DMS53 treated with DMSO at 0.1 percent for 48 hours (cell line): Measurements from ENCODE around the gene RAMAC.
"Not testable (repeated sequence)": the region's sequence is repeated elsewhere in the genome, so short reads cannot be mapped to it uniquely, and the experiment has no call there.

Experiments
- DNase-seq: peaks from one replicate; lab custom pipeline; 2025; ENCODE audit not compliant: unreplicated experiment; lab: John Stamatoyannopoulos, UW

The RAMAC gene

DNA sequence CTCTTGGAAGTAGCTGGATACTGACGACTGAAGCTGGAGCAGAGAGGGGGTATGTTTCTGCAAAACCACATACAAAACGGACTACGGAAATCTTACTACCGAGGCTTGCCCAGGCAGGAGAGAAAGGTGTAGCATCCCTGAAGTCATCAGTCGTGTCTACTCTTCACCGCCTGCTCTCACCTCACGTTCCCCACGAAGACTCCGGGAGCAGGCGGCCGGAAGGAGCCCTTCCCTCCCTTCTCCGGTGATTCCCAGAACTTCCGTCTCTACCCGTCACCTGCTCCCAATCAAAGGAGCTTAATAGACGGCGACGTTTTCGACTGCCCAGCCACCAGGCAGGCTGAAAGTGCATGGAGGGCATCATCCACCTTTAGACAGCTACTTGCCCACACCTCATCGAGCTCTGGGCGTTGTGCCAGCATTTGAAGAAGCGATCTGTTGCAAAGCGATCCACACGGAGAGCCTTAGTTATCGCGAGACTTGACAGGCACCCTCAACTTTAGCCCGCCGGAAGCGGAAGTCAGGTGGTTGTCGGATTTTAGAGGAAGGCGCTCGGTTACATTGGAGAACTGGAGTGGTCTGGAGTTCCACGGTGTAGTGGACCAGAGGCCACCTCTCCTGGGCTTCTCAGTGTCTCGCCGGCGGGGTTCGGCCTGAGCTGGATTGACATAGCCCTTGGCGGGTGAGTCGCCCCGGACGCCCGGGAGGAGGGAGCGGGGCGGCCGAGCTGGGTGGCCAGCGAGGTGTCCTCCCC lies at the start of gene RAMAC:
RAMAC (plus strand) TSS at position 523 of the 754 bp plus-strand sequence. CDS start 2,809 bp downstream, outside the sequence.
- peak; percentile 87 for DNase-seq

DNA sequence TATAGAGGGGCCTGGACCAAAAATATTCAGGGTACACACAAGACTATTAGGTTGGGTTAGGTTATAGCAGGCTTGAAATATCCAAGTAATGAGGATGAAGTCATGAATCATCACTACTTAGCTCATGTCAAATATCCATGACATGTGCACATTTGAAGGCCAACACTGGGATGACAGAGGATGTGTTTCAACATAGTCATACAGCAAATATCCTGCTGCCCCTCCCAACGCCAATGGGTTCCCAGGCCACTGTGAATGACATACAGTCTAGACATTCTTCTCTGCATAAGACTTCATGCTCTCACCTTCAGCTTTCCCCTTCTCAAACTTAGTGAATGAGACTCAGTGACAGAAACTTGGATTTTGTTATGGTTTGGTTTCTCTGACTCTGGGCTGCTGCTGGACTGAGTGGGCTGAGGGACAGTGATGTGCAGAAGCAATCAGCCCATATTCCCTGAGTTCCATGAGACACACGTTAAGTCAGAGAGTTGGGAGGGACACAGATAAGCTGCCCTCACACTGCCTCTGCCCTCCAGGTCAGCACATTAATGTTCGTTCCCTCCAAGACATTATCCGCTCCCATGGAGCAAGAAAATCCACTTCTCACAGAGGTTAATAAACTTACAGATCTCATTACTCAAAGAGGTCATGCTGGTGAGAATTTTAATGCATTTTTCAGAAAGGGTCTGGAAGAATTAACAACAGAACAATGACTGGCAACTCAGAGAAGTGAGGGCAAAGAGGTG lies 48.9 kb upstream of the RAMAC start:
- no peak for DNase-seq

DNA sequence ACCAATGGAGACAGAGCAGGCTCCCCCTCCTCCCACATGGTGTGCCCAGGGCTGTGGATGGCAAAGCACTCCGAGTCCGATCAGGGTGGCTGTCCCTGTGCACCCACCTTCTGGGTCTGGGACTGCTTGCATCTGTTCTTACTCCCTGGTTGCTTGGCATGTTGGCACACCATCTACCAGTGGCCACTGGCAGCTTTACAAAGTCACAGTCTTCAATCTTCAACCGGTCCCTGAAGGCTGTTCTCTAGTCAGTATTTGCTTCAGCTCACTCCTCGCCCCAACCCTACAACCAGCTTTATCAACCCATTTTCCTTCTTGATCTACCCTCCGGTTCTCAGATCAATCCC lies 48.3 kb upstream of the RAMAC start:
- no peak for DNase-seq

DNA sequence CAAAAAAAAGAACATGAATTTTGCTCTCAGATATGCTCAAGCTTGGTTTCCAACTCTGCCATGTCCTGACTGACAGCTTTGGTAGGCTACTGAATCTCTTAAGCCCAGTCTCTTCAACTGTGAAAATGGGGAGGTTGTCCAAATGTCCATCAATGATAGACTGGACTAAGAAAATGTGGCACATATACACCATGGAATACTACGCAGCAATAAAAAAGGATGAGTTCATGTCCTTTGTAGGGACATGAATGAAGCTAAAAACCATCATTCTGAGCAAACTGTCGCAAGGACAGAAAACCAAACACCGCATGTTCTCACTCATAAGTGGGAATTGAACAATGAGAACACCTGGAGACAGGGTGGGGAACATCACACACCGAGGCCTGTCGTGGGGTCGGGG lies 46.3 kb upstream of the RAMAC start:
- DNase-seq: not testable (repeated sequence)

DNA sequence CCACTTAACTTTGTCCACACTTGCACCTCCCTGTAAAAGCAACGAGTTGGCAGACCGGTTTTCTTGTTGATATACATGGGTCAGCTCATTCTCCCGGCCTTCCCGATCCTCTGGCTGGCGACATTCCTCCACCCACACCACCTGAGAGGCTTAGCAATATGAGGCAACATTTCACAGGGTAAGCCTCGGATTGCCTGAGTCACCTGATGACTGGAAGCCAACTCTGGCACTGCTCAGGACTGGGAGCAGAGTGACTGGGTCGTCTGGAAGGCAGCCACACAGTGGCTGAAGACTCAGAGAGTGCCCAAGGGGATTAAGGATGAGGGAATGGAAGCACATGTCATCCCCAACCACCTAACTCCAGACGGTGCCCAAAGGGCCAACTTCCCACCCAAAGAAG lies 43.3 kb upstream of the RAMAC start:
- no peak for DNase-seq

DNA sequence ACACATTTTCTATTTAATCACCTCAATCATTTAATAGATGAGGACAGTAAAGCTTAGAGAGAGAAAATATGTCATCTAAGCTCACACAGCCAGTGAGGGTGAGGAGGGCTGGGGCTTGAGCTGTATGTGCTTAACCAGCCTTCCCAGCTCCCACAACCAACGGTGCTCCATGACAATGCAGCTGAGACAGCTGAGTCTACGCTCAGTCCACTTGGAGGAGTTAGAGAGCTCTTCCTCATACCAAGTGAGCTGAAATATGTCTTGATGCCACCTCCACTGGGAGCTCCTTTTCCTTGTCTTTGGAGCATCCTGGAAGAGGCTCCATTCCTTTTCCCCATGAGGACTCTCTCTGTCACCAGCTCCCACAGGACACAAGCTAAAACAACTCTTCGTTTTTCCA lies 42.8 kb upstream of the RAMAC start:
- no peak for DNase-seq

DNA sequence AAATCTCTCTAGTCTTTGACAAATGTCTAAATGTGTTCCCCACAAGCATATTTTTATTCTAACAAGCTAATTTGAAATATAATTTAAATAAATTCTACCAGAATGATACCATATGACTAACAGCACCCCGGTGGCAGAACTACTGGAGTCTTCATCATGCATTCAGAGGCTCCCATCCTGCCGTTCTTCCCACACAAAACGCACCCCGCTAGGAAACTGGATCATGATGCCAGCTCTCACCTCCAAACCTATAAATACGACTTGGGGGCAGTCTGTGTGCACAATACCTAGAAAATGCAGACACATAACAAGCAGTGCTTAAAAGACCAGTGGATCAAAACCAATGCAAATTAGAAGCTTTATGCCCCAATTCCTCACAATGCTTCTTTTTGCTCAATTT lies 42.0 kb upstream of the RAMAC start:
- DNase-seq: no peak

DNA sequence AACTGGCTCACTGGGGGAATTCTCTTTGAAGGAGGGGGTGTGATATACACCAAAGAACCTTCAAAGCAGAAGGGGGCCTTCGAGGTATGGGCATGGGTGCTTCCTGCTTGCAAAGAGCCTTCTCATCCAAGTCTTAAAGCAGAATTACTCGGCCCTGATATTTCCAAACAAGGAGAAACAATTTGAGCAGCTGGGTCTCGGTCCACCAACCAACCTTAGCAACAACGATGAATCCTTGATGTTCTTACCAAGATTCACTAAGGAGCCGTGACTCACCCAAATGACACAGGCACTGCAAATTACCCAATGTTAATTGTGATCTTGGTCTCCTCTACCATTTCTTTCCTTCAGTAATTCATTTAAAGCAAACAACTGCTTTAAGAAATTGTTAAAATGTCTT lies 41.2 kb upstream of the RAMAC start:
- DNase-seq: no peak

DNA sequence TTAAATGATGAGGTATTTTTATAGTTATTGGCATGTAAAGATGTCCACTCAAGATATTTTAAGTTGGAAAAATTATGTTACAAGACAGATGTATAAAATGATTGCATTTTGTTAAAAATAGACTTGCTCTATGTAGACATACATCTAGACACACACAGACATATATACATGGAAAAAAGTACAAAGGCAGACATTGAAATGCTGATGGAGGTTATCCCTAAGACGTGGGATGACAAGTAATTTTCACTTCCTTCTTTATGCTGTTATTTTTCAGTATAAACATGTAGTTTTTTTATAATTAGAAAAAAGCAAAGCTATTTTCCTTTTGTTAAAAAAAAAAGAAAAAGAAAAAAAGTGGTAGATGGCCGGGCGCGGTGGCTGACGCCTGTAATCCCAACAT lies 40.7 kb upstream of the RAMAC start:
- no peak for DNase-seq

DNA sequence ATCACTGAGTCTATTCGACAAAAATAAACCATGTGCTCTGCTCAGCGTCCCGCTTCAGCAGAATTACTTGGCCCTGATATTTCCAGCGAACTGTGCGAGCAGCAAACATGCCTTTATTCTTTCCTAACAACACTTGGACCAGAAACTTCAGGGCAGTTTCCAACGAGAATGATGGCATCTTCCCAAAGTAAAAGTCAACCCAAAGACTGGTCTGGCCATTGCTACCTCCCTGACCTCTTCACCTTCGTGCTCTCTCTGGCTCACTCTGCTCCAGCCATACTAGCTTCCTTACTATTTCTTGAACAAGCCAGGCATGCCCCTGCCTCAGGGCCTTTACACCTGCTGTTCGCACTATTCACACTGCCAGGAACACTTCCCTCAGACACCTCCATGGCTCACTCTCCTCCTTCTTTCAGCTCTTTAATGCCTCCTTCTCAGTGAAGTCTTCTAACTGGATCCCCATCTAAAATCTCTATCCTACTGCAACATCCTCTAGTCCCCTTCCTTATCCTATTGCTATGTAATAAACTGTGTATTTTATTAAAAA lies 39.8 kb upstream of the RAMAC start:
- DNase-seq: no peak

DNA sequence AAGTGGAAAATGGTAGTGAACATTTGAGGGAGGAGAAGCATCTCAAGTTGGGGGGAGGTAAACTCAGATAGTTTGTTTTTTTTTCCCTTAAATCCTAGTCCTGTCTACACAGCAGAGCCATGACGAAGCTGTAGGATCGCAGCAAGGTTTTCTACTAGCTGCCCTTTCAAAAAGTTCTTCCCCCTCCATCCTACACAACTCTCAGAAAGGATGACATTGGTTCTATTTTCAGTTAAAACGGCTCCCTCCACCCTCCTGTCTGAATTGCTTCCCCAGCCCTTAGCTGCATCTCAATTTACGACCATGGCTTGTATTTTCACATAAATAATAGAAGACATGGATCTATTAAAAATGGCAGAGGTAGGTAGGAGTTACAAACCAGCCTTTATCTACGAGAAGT lies 35.7 kb upstream of the RAMAC start:
- no peak for DNase-seq

DNA sequence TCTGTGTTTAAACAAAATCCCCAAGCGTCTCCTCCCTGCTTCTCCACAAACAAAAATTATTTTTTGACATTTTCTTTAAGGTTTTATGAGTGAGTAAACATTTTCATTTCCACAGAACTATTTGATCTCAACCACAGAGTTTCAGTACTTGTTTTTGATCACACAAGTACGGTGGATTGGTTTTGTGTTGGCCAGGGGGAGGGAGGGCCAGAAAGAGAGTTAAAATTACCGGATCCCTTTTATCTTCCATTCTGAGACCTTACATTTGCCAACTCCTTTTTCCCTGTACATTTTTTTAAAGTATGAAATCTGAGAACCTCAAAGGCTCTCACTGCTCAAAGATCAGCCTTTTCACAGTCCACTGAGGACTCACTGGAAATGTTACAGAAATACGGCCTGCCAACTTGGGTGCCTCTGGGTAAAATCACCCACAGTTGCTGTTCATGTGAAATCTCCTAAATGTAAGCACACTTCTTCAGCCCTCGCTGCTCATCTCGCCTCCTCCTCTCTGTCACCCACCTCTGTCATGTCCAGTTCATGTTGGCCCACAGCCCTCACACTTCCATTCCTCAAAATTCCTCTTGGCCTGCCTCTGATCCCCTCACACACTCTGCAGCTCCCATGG lies 35.2 kb upstream of the RAMAC start:
- no peak for DNase-seq

DNA sequence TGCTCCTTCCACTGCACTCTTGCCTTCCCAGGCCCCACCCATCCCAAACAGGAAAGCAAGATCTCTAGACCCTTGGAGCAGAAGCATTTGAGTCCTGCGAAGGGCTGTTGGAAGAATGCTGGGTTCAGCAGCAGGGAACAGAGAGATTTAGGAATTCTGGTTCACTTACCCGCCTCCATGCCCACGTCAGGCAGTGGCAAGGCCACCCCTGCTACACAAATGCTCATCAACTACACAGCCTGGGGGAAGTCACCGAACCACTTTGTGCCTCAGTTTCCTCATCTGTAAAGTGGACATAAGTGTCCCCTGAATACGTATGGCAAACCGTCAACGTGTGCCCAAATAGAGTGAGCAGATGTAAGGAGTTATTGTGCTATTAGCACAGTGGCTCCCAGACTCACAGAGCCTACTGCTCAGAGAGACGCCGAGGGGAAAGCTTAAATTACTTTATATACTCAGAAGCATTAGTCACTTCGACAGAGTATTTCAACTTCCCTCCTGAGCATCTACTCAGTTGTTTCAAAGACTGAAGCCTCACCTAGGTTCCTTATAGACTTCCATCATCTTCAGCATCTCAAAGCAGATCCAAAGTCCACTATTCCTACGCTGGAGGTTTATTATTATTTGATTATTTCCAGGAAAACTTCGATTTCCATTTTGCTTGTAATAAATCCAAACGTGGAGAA lies 34.4 kb upstream of the RAMAC start:
- DNase-seq: no peak

DNA sequence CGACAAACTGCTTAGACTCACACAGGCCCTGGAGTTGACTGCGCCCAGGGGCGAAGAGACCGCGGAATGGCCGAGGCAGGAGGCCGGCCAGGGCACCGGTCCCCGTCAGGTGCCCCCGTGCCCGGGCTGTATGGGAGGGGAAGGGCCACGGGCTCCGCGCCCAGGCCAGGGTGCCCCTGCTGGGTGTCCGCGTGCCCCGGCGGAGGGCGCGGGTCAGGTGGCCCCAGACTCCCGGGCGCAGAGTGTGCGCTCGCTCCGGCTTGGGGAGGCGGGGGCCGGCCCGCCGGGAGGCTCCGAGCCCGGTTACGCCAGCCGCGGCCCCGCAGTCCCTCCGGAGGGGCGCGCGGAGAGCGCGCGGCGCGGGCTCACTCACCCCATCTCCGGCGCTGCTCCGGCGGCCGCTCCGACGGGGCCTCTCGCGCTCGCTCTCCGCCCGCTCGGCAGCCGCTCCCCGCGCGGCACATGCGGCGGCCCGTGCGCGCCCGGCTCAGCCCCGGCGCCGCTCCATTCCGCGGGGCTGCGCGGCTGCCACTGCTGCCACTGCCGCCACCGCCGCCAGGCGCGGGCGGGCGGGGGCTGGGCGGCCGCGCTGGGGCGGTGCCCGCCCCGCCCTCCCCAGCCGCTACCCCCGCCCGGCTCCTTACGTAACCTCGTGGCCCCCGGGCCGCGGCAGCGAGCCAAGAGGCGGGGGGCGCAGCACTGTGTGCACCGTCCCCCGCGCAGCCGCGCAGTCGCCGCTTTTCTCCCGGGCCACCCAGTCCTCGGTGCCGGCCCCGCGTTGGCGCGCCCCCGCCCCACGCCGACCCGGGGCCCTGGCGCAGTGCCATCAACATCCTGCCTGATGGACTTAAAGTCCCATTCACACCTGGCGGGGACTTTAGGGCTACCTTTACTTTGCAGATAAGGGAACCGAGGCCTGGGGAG lies 33.6 kb upstream of the RAMAC start, which contains the start of gene HOMER2:
HOMER2 (minus strand) TSS at position 563 of the 924 bp plus-strand sequence; CDS start at position 378, 185 bp downstream.
- DNase-seq: peak; percentile 8

DNA sequence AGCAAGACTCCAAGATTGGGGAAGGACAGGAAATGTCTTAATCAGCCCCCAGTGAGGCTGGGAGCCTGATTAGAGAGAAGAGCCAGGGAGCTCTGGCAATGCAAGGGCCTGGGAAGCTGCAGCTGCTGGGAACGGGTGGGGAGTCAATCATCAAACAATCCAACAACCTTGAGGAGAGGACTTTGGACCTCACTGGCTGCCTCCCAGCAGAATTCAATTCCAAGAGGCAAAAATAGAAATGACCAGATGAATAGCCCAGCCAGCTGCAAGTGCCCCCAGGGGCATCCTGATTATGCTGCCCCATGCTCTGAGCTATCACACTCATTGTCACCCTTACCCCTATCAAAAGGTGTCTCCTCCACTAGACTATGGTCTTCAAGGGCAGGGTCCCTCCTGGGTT lies 27.4 kb upstream of the RAMAC start:
- no peak for DNase-seq

DNA sequence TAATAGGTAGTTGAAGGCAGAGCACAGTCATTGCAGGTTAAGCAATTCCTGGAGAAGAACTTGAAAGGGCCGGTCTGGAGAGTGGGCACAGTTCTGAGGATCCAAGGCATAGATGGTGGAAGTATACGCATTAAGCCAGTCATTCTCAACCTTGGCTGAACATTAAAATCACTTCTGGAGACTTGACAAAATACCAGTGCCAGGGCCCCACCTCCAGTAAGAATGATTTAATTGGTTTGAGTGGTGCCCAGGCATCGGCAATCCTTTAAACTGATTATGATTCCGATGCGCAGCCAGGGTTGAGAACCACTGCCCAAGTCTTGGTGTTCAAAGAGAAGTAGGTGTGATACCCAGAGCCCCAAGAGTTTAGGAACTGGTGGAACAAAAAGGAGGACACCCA lies 26.6 kb upstream of the RAMAC start:
- no peak for DNase-seq

DNA sequence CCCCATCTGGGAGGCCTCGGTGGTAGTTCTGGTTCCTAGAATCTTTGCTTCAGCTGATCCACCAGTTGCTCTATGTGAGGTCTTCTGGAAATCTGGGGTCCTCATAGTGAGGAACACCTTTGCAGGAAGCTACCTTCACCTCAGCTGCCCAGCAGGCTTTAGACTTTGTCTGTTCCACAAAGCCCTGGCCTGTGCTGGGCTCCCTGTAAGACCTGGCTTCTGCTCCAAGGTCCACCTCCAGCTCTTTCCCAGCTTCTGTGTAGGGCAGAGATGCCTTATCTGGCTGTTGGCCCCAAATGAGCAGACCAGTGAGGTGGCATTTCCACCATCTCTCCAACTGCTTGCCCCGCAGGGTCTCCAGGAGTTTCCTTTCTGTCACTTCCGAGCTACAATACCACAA lies 25.2 kb upstream of the RAMAC start:
- DNase-seq: no peak

DNA sequence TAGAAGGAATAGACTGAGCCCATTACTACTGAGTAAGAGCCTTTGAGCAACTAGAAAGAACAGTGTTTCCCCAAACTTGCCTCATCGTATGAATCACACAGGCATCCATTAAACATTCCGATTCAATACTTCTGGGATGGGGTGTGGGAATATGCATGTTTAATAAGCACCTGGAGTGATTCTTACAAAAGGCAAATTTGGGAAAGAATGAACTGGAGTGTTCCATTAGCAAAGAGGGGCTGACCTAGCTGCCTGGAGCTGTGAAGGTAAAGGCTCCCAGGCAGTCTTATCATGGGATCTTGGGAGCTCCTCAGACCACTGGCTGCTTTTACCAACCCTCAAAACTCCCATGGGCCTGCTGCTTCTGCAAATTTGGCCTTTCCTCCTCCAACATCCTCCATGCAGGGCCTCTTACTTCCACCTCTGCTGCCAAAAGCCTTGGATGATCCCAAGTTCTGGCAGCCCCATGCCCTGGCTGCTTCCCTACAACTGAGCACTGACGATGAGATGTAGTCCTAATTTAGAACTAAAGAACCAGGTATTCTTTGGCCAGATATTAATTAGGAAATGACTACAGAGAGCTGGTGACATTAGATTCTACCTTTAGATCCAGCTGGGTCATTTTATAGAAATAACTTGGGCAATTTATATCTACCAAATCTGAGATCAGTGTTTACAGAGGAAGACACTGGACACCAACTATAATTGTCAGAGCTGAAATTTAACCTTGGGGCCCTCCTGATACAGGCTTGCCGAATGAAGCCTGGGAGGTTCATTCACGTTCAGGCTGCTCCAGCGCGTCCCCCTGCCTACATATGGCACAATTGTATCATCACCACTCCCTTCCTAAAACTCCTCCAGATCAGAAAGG lies 22.3 kb upstream of the RAMAC start:
- DNase-seq: no peak

DNA sequence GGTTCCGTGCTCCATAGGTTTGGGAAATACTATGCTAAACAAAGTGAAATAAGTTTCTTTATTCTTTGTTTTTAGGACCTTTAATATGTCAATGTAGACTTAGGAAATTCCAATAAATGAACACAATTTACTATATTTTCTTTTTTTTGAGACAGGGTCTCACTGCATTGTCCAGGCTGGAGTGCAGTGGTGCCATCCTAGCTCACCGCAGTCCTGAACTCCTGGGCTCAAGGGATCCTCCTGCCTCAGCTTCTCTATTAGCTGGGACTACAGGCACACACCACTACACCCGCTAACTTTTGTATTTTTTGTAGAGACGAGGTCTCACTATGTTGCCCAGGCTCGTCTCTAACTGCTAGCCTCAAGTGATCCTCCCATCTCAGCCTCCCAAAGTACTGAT lies 21.1 kb upstream of the RAMAC start:
- DNase-seq: no peak
